ENCODE results near the gene C17orf75.

Gene C17orf75

DNA sequence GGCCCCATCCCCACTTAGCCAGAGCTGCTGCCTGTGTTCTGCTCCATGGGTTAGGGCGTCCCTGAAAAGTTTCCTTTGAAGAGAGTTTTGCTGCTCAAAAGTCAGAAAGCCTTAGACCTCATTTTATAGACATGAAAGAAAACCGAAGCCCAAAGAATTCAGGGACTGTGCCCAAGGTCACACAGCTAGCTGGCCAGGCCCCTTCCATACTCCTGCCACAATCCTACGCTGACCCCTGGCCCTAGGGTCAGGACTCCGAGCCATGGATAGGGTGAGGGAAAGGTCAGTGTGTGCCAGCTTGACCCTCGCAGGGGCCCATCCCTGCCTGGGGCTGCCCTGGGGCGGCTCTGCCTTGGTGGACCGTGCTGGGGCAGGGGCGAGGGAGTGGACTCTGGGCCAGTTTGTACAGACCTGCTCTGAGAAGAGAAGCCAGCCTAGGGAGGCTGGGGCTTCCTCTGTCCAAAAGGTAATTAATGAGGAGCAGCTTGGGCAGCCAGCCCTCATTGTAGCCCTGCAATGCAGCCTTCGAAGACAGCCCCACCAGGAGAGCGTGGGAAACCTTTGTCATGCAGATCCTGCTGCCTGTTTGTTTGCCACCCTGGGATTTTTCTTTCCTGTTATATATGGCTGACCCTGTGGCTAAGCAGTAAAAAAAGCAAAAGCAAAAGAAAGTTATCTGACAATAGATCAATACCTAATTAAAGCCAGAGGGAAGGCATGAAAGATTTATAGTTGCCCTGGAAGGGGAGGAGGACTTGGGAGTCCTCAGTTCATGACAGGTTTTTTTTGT is 38.9 kb downstream of the C17orf75 start:
- no peak for DNase-seq (ENCODE audit: low read depth)

GRCh38 chr17:32302037-32302436 is 39.9 kb downstream of the C17orf75 start:
- no peak for DNase-seq (ENCODE audit: low read depth)

- no peak for DNase-seq (ENCODE audit: low read depth)
These were observed 42.3 kb downstream of the C17orf75 start for GRCh38 chr17:32299580-32300164.

DNA sequence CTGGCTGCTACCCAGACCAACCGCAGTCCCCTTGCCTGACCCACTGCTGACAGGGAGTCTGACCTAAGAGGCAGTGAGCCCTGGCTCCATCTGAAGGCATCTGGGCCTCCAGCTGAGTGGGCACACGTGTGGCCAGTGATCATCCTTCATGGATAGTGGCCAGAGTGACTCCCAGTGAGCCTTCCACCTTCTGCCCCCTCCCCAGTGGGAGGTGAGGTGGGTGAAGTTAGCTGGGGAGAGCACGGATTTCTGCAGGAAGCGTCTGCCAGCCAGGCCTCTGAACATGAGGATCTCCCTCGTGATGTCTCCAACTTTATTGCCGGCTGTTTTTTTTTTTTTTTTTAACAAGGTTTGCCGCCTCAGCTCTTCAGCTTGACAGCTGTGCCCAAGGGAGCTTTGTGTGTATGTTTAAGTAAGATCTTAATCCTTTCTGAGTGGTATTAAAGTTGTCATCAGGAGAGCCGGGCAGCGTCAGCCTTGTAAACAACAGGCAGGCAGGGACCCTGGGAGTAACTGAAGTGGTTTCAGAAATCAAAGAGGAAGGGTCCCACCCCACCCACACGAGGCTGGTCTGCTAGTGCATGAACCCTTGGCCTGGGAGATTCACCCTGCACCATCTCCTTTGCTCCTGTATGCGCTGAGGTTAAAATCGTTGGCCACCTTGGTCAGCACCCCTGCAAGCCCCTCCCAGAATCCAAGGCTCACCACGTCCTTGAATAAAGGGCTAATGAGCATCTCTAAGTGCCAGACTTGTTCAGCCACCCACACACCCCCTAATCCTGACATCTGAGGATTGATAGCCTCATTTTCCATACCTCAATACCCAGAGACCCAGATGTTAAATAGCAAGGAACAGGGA is 43.0 kb downstream of the C17orf75 start:
- DNase-seq (ENCODE audit: low read depth) = no peak

- no peak for DNase-seq (ENCODE audit: low read depth)
These were observed 43.7 kb downstream of the C17orf75 start for GRCh38 chr17:32298298-32298697.

DNA sequence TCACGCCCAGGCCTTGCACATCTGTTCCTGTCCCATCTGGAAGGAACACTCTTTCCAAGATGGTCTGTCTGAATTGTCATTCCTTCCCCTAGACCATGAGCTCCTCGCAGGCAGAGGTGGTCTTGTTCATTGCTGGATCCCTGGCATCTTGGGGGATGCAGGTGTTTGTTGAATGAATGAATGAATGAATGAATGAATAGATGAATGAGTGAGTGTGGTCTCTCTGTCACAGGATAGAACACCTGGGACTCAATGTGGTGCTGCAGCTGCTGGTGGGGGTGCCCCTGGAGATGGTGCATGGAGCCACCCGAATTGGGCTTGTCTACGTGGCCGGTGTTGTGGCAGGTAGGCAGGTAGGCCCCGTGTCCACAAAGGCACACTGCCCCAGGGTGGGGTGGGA is 44.1 kb downstream of the C17orf75 start:
- no peak for DNase-seq (ENCODE audit: low read depth)

GRCh38 chr17:32297424-32297823 is 44.5 kb downstream of the C17orf75 start:
- no peak for DNase-seq (ENCODE audit: low read depth)

- no peak for DNase-seq (ENCODE audit: low read depth)
These were observed 49.9 kb downstream of the C17orf75 start for GRCh38 chr17:32292094-32292493.

DNA sequence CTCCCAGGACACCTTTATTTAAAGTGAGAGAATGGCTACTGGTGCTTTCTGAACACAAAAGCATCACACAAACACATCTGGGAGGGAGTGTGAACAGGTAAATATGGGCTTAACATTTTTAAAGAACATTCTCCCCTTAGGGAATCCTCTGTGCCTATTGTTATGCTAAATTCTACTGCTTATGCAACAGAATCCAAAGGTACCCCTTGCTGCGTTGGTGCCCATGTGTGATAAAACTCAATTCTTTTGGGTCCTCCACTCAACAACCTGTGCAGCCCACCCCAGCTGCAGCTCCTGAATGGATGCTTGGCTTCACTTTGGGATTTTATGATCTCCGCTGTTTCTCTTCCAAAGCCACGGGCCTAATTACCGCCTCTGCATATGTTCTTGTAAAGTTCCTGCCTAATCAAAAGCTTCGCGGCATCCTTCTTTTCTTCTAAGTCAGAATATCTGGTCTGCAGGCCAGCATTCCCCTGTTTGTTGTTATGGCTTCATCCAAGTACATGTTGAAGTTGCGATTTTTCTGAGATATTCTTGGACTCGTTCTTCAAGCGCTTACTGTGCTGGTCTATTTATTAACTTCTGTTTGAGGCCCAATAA is 52.4 kb downstream of the C17orf75 start:
- DNase-seq (ENCODE audit: low read depth) = no peak

GRCh38 chr17:32288615-32289014 is 53.4 kb downstream of the C17orf75 start:
- no peak for DNase-seq (ENCODE audit: low read depth)

DNA sequence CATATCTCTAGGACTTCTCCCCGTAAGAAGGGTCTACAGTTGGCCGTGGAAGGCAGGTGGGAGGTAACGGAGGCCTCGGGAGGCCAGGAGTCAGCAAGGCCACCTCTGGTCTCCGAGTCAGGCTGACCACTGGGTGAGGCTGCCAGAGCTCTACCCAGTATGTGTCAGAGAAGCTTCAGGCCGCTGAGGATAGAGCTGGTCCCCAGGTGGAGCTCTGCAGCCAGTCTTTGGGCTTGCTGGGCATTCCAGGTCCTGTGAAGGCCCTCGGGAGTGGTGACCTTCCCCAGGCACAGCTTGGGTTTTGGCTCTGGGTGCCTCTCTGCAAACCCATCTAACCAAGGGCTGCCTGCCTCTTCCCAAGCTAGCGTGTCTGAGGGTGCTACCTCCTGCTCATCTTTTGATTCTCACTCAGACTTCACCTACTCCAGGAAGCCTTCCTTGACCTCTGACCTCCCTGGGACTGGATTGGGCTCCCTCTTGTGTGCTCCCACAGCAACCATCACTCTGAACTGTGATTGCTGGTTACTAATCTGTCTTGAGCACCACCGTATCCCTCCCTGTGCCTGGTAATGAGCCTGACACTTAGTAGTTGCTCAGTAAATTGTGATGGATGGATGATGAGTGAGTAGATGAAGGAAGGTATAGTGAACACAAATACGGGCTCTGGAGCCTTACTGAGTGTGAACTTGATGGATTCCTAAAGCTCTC is 54.0 kb downstream of the C17orf75 start:
- no peak for DNase-seq (ENCODE audit: low read depth)

DNA sequence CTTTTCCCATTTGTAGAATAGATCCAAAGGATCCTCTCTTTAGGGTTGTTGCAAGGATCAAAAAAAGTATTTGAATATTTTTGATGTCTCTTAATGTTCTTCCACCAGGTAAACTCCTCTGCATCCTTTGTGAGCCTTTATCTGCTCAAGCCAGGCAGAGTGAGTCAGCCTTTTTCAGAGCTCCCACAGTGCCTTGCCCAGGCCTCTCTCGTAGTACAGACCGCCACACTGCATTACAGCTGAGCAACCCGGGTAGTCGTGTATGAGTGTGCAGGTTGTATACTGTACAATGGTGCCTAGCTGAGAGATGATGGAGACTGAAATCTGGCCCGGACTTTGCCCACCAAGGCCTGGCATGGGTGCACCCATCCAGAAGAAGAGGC is 55.5 kb downstream of the C17orf75 start:
- DNase-seq (ENCODE audit: low read depth) = no peak

- DNase-seq (ENCODE audit: low read depth) = no peak
These were observed 56.0 kb downstream of the C17orf75 start for GRCh38 chr17:32285746-32286517.

DNA sequence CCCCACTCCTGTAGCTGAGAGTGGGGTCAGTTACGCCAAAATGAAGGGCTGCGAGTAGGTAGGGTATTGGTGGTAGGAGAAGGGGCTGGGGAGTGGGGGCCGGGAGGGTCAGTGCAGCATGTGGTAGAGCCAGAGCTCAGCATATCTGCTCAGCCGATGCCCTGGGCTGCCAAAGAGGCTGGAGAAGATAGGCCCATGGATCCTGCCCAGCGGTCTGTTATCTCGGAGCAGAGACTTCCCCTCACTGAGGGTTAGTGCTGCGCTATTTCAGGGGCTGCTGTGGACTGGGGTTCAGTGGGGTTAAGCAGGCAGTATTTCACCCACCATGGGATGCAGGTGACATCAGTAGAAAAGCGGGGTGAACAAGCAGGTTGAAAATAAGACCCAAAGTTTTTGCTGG is 56.7 kb downstream of the C17orf75 start:
- DNase-seq (ENCODE audit: low read depth) = no peak

- DNase-seq (ENCODE audit: low read depth) = no peak
These were observed 58.2 kb downstream of the C17orf75 start for GRCh38 chr17:32283745-32284201.

GRCh38 chr17:32281011-32281451 is 60.9 kb downstream of the C17orf75 start:
- DNase-seq (ENCODE audit: low read depth) = no peak

DNA sequence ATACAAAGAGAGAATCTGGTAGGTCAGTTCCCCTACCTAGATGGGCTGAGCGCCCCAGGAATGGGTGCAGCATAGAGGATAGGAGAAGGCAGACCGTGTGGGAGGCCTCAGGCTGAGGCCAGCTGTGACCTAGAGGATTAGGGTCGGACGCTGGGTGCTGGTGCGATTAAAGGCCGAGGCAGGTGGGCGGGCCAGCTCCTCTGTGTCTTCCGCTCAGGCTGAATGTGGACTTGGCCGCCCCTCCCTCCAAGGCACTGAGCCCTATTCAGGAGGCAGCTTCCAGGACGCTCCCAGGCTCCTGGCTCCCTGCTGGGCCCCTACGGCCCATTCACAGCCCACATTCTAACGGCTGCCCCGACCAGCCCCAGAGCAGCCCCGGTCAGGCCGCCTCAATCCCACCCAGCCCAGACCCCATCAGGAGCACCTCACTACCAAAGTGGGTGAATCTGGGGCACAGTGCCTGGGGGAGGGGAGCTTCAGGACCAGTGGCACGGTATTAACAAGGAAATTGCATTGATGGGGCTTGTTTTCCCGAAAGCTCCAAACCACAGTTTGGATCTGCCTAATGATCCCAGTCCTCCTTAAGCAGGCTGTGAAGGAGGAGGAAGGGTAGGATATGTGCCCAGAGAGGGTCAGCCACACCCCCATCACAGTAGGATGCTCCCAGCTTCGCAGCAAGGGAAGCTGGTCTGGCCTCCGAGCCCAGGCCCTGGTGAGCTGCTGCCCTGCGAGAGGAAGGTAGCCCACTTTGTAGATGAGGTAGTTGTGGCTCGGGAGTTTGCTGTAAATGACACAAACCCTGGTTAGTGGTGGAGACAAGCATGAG is 61.9 kb downstream of the C17orf75 start:
- no peak for DNase-seq (ENCODE audit: low read depth)

- DNase-seq (ENCODE audit: low read depth) = no peak
These were observed 63.2 kb downstream of the C17orf75 start for GRCh38 chr17:32278815-32279214.

All from activated gamma-delta T cell treated with anti-CD3 and anti-CD28 coated beads, Interleukin-2, amount 50 U/mL, for 16 hours (primary cell).